Sigmoid colon (tissue), 3 donors: ENCODE measurements around the gene TUBG2.

Experiments used
- POLR2A ChIP-seq, 2 donors: fragments of 450-650 bp; IDR thresholded peaks; one replicate each; pipeline ENCODE4 v1.6.1; 2016; ENCODE audit warnings: antibody characterized with exemption in 2 of 2, mild to moderate bottlenecking in 2 of 2, moderate library complexity in 2 of 2
- TF ChIP-seq, protein P1 (sequence below), 4 experiments: fragments of 450-650 bp in 3 of 4; fragments of 200-600 bp in 1 of 4; IDR thresholded peaks; one replicate each; pipeline ENCODE4 v1.5.1; 2016 to 2019; ENCODE audit warnings: antibody characterized with exemption in 4 of 4, mild to moderate bottlenecking in 3 of 4, moderate library complexity in 2 of 4

DNA sequence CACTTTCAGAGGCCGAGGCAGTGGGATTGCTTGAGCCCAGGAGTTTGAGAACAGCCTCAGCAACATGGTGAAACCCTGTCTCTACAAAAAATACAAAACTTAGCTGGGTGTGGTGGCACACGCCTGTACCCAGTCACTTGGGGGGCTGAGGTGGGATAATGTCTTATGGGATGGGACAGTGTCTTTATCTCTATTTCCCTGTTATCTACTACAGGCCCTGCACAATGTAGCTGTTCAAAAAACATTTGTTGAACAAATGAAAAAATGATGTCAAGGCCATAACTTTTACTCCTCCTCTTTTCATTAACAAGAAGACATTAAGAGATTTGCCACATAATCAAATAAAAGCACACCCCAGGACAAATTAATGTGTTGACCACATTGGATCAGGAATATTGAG, 35.8 kb upstream of the TUBG2 start:
- no peak for TF ChIP-seq POLR2A (IDR thresholded peaks at IDR 0.05)
- TF ChIP-seq, protein P1, sequence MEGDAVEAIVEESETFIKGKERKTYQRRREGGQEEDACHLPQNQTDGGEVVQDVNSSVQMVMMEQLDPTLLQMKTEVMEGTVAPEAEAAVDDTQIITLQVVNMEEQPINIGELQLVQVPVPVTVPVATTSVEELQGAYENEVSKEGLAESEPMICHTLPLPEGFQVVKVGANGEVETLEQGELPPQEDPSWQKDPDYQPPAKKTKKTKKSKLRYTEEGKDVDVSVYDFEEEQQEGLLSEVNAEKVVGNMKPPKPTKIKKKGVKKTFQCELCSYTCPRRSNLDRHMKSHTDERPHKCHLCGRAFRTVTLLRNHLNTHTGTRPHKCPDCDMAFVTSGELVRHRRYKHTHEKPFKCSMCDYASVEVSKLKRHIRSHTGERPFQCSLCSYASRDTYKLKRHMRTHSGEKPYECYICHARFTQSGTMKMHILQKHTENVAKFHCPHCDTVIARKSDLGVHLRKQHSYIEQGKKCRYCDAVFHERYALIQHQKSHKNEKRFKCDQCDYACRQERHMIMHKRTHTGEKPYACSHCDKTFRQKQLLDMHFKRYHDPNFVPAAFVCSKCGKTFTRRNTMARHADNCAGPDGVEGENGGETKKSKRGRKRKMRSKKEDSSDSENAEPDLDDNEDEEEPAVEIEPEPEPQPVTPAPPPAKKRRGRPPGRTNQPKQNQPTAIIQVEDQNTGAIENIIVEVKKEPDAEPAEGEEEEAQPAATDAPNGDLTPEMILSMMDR (IDR thresholded peaks at IDR 0.05), result no peak
